ENCODE data around the gene PAK6.

Gene PAK6

DNA sequence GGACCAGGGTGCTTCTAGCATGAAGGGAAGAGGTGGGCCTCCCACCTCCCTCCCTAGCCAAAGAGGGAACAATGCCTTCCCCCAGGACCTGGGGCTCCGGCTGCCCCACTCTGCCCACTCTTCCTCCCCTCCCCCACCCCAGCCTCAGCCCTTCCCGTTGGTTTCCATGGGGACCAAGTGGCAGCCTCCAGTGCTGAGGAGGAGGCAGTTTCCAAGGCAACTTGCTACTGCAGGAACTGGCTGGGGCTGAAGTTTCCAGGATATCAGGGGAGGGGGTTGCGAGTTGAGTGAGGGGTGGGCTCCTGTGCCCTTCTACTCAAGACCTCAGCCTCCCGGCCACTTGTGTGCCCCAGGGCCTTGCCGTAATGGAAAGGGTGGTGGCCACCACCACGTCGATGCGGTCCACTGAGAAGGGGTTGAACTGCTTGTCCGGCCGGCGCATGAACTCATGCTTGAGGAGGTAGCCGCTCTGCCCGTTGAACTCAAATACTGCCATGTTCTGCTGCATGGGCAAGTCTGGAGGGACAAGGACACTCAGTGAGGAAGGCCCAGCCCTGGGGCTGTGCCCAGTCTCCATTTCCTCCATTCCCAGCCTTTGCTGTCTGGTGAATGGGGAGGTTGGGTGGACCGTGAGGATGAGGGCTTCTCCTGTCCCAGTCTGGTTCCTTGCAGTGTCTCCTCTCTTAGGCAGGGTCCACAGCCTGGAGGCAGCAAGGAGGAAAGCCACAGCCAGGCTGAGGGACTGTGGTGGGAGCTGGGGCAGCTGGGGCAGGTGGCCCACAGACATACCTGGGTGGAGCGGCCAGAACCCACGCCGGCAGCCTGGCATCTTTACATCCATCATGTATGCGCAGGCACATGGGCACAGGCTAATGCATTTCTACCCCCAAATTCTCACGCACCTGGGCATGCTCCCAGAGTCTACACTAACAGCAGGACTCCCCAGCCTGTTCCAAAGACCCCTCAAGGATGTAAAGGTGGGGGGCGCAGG is 55.3 kb downstream of the PAK6 start:
- H3K27me3 ChIP-seq (ENCODE audit: control insufficient read depth, low read length) = no peaks in the 10 kb centered on the region

DNA sequence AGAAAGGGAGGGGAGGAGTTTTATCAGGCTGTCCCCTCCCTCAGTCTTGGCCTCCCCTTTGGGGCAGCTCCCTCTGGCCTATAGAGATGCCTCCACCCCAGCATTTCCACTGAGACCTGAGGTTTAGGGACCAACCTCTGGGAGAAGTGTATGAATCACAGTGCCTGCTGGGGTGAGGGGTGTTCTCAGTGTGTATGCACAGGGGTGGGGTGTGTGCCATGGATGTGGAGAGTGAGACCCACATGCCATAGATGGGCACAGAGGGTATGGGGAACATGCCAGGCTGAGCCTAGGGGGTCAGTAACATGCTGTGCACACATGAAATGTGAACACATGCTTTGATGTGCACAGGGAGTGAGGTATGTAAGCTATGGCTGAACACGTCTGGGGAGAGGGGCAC is 56.4 kb downstream of the PAK6 start:
- H3K36me3 ChIP-seq (ENCODE audit: control insufficient read depth, low read length) = no peaks in the 10 kb centered on the region
- no peak overlapping the region for H3K27ac ChIP-seq (ENCODE audit: low read depth, low read length)
- H3K27me3 ChIP-seq (ENCODE audit: control insufficient read depth, low read length) = no peaks in the 10 kb centered on the region
- no peaks in the 10 kb centered on the region for H3K9me3 ChIP-seq (ENCODE audit: control insufficient read depth, insufficient read depth, low read length)
- peaks cover 1% of the 10 kb centered on the region for H3K4me1 ChIP-seq (ENCODE audit: control insufficient read depth, low read length)
- H3F3A ChIP-seq (ENCODE audit: control insufficient read depth, insufficient read depth) = no peaks in the 10 kb centered on the region
- no peaks in the 10 kb centered on the region for H3K79me2 ChIP-seq (ENCODE audit: control insufficient read depth, low read length)
- no peak overlapping the region for H3K4me3 ChIP-seq (ENCODE audit: low read length)
- H3K9me2 ChIP-seq (replicated peaks; ENCODE audit: control insufficient read depth, low read length) = no peaks in the 10 kb centered on the region
- H4K20me1 ChIP-seq (ENCODE audit: control insufficient read depth, insufficient read depth, low read depth, low read length) = no peaks in the 10 kb centered on the region
- TF ChIP-seq, protein P1, sequence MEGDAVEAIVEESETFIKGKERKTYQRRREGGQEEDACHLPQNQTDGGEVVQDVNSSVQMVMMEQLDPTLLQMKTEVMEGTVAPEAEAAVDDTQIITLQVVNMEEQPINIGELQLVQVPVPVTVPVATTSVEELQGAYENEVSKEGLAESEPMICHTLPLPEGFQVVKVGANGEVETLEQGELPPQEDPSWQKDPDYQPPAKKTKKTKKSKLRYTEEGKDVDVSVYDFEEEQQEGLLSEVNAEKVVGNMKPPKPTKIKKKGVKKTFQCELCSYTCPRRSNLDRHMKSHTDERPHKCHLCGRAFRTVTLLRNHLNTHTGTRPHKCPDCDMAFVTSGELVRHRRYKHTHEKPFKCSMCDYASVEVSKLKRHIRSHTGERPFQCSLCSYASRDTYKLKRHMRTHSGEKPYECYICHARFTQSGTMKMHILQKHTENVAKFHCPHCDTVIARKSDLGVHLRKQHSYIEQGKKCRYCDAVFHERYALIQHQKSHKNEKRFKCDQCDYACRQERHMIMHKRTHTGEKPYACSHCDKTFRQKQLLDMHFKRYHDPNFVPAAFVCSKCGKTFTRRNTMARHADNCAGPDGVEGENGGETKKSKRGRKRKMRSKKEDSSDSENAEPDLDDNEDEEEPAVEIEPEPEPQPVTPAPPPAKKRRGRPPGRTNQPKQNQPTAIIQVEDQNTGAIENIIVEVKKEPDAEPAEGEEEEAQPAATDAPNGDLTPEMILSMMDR (IDR thresholded peaks at IDR 0.05; ENCODE audit: low read depth, low read length, poor library complexity, severe bottlenecking) = no peak
- TF ChIP-seq EZH2phosphoT487 (IDR thresholded peaks at IDR 0.05; ENCODE audit: borderline replicate concordance, low read length) = no peak
- H3K4me2 ChIP-seq (ENCODE audit: low read length) = no peak overlapping the region

More for the DNA sequence above, 55.3 kb downstream of the PAK6 start:
- no peak overlapping the region for H3K27ac ChIP-seq (ENCODE audit: low read depth, low read length)
- no peaks in the 10 kb centered on the region for H3K79me2 ChIP-seq (ENCODE audit: control insufficient read depth, low read length)
- no peak overlapping the region for H3K4me3 ChIP-seq (ENCODE audit: low read length)
- H3K36me3 ChIP-seq (ENCODE audit: control insufficient read depth, low read length) = no peaks in the 10 kb centered on the region
- H3K9me2 ChIP-seq (replicated peaks; ENCODE audit: control insufficient read depth, low read length) = no peaks in the 10 kb centered on the region
- H3K4me1 ChIP-seq (ENCODE audit: control insufficient read depth, low read length) = peaks cover 11% of the 10 kb centered on the region
- H3F3A ChIP-seq (ENCODE audit: control insufficient read depth, insufficient read depth) = no peaks in the 10 kb centered on the region
- TF ChIP-seq, protein P1 (IDR thresholded peaks at IDR 0.05; ENCODE audit: low read depth, low read length, poor library complexity, severe bottlenecking) = no peak
- no peak for TF ChIP-seq EZH2phosphoT487 (IDR thresholded peaks at IDR 0.05; ENCODE audit: borderline replicate concordance, low read length)
- no peaks in the 10 kb centered on the region for H4K20me1 ChIP-seq (ENCODE audit: control insufficient read depth, insufficient read depth, low read depth, low read length)
- H3K4me2 ChIP-seq (ENCODE audit: low read length) = no peak overlapping the region
- H3K9me3 ChIP-seq (ENCODE audit: control insufficient read depth, insufficient read depth, low read length) = no peaks in the 10 kb centered on the region

DNA sequence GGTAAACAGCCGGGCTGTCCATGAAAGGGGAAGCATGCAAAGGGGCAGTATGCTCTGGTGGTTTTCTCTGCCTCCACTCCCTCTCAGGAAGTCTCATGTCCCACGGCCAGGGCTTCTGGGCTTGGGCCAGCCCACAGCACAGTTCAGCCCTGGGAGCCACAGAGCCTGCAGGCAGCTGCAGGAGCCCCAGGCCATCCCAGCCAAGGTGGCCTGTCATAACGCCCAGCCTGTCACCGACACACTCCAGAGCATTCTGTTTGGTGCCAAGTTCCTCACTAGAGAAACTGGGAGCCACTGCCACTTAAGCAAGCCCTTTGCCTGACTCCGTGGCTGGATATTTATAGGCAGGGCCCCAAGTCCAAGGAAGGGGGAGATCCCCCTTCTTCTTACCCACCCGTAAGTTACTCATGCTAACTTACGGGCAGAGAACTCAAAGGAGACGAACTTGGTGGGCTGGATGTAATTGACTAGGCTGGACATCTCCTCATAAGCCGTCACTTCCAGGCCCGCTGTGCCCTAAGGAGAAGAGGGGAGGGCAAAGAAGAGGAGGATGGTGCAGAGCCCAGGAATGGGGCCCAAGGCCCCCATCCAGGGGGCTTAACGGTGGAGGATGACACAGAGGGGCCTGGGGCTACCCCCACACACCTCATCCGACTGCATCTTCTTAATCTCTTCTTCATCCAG is 57.2 kb downstream of the PAK6 start:
- Histone ChIP-seq H3F3A (ENCODE audit: control insufficient read depth, insufficient read depth) (no peaks in the 10 kb centered on the region), H3K9me3 (ENCODE audit: control insufficient read depth, insufficient read depth, low read length) (no peaks in the 10 kb centered on the region), H3K36me3 (ENCODE audit: control insufficient read depth, low read length) (no peaks in the 10 kb centered on the region), H3K4me2 (ENCODE audit: low read length) (no peak overlapping the region), H3K9me2 (replicated peaks; ENCODE audit: control insufficient read depth, low read length) (no peaks in the 10 kb centered on the region), H3K79me2 (ENCODE audit: control insufficient read depth, low read length) (no peaks in the 10 kb centered on the region), H3K27me3 (ENCODE audit: control insufficient read depth, low read length) (no peaks in the 10 kb centered on the region), H4K20me1 (ENCODE audit: control insufficient read depth, insufficient read depth, low read depth, low read length) (no peaks in the 10 kb centered on the region), H3K27ac (ENCODE audit: low read depth, low read length) (no peak overlapping the region), H3K4me1 (ENCODE audit: control insufficient read depth, low read length) (no peaks in the 10 kb centered on the region), H3K4me3 (ENCODE audit: low read length) (no peak overlapping the region)
- no peak for TF ChIP-seq EZH2phosphoT487 (IDR thresholded peaks at IDR 0.05; ENCODE audit: borderline replicate concordance, low read length)
- TF ChIP-seq, protein P1 (IDR thresholded peaks at IDR 0.05; ENCODE audit: low read depth, low read length, poor library complexity, severe bottlenecking) = no peak
